Measurements from ENCODE around the gene TYW1. TPM values are rescaled to one million over a fixed set of nuclear protein-coding genes. Genes with fewer than 3 reads are reported as not detected.
"Not testable (repeated sequence)": the region's sequence is repeated elsewhere in the genome, so short reads cannot be mapped to it uniquely, and the experiment has no call there.

Gene TYW1
- total and polyA plus RNA-seq, 2 of the 4 experiments (the other 2 are of a cell fraction), result 10.7 to 23.7 TPM

DNA sequence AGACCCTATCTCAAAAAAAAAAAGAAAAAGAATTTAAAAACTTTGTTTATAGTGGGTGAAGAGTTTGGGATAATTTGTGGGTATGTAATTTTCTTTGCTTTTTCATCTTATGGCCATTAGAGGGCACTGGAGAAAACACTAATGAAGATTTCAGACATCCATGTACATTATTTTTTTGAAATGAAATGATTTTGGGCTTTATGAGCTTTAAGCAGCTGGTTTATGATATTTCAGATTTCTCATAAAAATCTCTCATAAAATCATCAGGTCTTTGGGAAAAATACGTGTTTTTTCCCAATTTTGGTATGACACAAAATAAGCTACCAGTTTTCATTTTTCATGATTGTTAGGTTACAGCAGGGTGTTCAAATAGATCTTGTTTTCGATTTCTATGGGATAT, 44.2 kb downstream of the TYW1 start:
- H2AK9ac ChIP-seq (replicated peaks; ENCODE audit: low read depth, low read length, poor library complexity); H3K4ac ChIP-seq (ENCODE audit: low read depth, low read length); H3K4me3 ChIP-seq (ENCODE audit: insufficient read depth, low read depth, low read length); H3K23ac ChIP-seq (ENCODE audit: low read depth, low read length); H4K91ac ChIP-seq (ENCODE audit: insufficient read depth, low read depth, low read length); H3K27ac ChIP-seq (ENCODE audit: insufficient read depth, low read length); DNase-seq; in situ Hi-C loops (cut with MboI; ENCODE audit: low sequenced_read_pairs); H3K36me3 ChIP-seq (ENCODE audit: control insufficient read depth, insufficient read depth, low read length); H2AFZ ChIP-seq (replicated peaks; ENCODE audit: low read length, poor library complexity); H3K56ac ChIP-seq (ENCODE audit: extremely low read depth, insufficient read depth, low read length); intact Hi-C loops (cut with micrococcal nuclease); H2AK5ac ChIP-seq (ENCODE audit: low read depth, low read length); H3K9me1 ChIP-seq (ENCODE audit: insufficient read depth, low read length); H4K20me1 ChIP-seq (ENCODE audit: insufficient read depth, low read length); POLR2A ChIA-PET (ENCODE audit: unreplicated experiment); H4K8ac ChIP-seq (ENCODE audit: low read depth in 2 of 2, low read length in 2 of 2); H2BK20ac ChIP-seq (ENCODE audit: low read depth, low read length); H4K5ac ChIP-seq (ENCODE audit: low read depth, low read length); H3K9ac ChIP-seq (ENCODE audit: low read depth, low read length); H3K4me2 ChIP-seq (ENCODE audit: low read depth, low read length); H3K14ac ChIP-seq (replicated peaks; ENCODE audit: low read depth, low read length); H2BK15ac ChIP-seq (ENCODE audit: low read depth, low read length); dilution Hi-C loops (cut with HindIII; ENCODE audit: low sequenced_read_pairs, unreplicated experiment); H3K4me1 ChIP-seq (ENCODE audit: control insufficient read depth, insufficient read depth, low read length); H3K18ac ChIP-seq (ENCODE audit: low read depth, low read length); H2BK5ac ChIP-seq (ENCODE audit: low read depth, low read length, poor library complexity, severe bottlenecking); H3K27me3 ChIP-seq (ENCODE audit: control insufficient read depth, insufficient read depth, low read length); H2BK120ac ChIP-seq (ENCODE audit: low read depth, low read length); BruUV-seq (replicated peaks); H3K9me3 ChIP-seq (ENCODE audit: control insufficient read depth, insufficient read depth, low read length): not testable (repeated sequence)
- no CpG with 5 or more reads among the region's 2 CpGs for WGBS, 2 experiments (ENCODE audit: extremely low coverage in 2 of 2, insufficient read length in 1 of 2)
- H3K79me1 ChIP-seq (ENCODE audit: low read depth in 1 of 2, low read length in 2 of 2), result peaks cover 5 to 10% of the 10 kb centered on the region in 2 experiments; a peak in 3 of 4 replicates
- CTCF ChIA-PET, result interaction anchor here (0.6 kb wide), 2 partner anchors 189 to 319 kb away, joined by 4 to 7 read pairs; no protein-coding TSS in a partner anchor
- peak; percentile 30; the same call in 1 of the 2 replicates for ATAC-seq (ENCODE audit: low read depth)
- TF ChIP-seq RAD21 (IDR thresholded peaks at IDR 0.05; ENCODE audit: low read length), result peak; percentile 37; the same call in 1 of the 2 replicates
- TF ChIP-seq, protein P1, sequence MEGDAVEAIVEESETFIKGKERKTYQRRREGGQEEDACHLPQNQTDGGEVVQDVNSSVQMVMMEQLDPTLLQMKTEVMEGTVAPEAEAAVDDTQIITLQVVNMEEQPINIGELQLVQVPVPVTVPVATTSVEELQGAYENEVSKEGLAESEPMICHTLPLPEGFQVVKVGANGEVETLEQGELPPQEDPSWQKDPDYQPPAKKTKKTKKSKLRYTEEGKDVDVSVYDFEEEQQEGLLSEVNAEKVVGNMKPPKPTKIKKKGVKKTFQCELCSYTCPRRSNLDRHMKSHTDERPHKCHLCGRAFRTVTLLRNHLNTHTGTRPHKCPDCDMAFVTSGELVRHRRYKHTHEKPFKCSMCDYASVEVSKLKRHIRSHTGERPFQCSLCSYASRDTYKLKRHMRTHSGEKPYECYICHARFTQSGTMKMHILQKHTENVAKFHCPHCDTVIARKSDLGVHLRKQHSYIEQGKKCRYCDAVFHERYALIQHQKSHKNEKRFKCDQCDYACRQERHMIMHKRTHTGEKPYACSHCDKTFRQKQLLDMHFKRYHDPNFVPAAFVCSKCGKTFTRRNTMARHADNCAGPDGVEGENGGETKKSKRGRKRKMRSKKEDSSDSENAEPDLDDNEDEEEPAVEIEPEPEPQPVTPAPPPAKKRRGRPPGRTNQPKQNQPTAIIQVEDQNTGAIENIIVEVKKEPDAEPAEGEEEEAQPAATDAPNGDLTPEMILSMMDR (conservative IDR thresholded peaks at IDR 0.05; ENCODE audit: low read depth, low read length), result peak; percentile 31

DNA sequence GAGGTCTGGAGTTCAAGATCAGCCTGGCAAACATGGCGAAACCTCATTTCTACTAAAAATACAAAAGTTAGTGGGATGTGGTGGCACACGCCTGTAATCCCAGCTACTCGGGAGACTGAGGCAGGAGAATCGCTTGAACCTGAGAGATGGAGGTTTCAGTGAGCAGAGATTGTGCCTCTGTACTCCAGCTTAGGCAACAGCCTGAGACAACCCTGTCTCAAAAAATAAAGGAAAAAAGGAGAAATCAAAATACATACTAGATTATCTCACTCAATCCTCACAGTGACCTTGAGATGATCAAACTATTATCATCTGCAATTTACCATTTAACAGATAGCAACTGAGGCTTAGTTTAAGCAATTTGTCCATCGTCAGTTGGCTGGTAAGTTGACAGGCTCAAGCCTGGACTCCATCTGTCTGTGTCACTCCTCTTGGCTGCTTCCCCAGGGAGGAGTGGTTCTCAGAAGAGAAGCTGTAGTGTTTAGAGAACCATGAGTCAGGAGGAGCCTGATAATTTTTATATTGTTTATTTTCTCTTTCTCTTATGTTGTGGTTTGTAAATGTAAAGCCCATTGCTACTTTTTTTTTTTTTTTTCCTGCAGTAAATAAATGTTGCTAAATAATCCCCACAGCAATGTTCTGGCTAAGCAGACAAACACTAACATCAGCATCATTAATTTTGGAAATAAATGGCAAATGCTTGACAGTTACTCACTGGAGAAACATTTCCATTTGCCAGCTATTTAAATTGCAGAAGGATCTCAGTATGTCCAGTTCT, 46.3 kb downstream of the TYW1 start:
- H4K5ac ChIP-seq (ENCODE audit: low read depth, low read length); H2BK15ac ChIP-seq (ENCODE audit: low read depth, low read length); H3K36me3 ChIP-seq (ENCODE audit: control insufficient read depth, insufficient read depth, low read length); H3K14ac ChIP-seq (replicated peaks; ENCODE audit: low read depth, low read length); H3K23ac ChIP-seq (ENCODE audit: low read depth, low read length); H3K9ac ChIP-seq (ENCODE audit: low read depth, low read length); POLR2A ChIA-PET (ENCODE audit: unreplicated experiment); H2AFZ ChIP-seq (replicated peaks; ENCODE audit: low read length, poor library complexity); H3K4me3 ChIP-seq (ENCODE audit: insufficient read depth, low read depth, low read length); CTCF ChIA-PET; H4K20me1 ChIP-seq (ENCODE audit: insufficient read depth, low read length); in situ Hi-C loops (cut with MboI; ENCODE audit: low sequenced_read_pairs); H3K18ac ChIP-seq (ENCODE audit: low read depth, low read length); intact Hi-C loops (cut with micrococcal nuclease); H2AK9ac ChIP-seq (replicated peaks; ENCODE audit: low read depth, low read length, poor library complexity); BruUV-seq (replicated peaks); H3K4me1 ChIP-seq (ENCODE audit: control insufficient read depth, insufficient read depth, low read length); H3K27me3 ChIP-seq (ENCODE audit: control insufficient read depth, insufficient read depth, low read length); H3K9me3 ChIP-seq (ENCODE audit: control insufficient read depth, insufficient read depth, low read length); H2BK120ac ChIP-seq (ENCODE audit: low read depth, low read length); H3K56ac ChIP-seq (ENCODE audit: extremely low read depth, insufficient read depth, low read length); dilution Hi-C loops (cut with HindIII; ENCODE audit: low sequenced_read_pairs, unreplicated experiment); H2BK20ac ChIP-seq (ENCODE audit: low read depth, low read length); H3K9me1 ChIP-seq (ENCODE audit: insufficient read depth, low read length); H4K91ac ChIP-seq (ENCODE audit: insufficient read depth, low read depth, low read length): not testable (repeated sequence)
- Histone ChIP-seq H3K4ac (ENCODE audit: low read depth, low read length) (peak overlapping the region; percentile 64; the same call in 1 of the 2 replicates), H3K4me2 (ENCODE audit: low read depth, low read length) (peak overlapping the region; percentile 67; the same call in 1 of the 2 replicates), H3K79me1 (ENCODE audit: low read depth in 1 of 2, low read length in 2 of 2) (peaks cover 8 to 13% of the 10 kb centered on the region in 2 experiments), H2BK5ac (ENCODE audit: low read depth, low read length, poor library complexity, severe bottlenecking) (peak overlapping the region; percentile 71), H3K27ac (ENCODE audit: insufficient read depth, low read length) (0 out of 2 replicates have a peak overlapping the region, but pooled peaks have one; percentile 24), H4K8ac (ENCODE audit: low read depth in 2 of 2, low read length in 2 of 2) (peak overlapping the region in 1 of 2 experiments; percentile 53; a peak in 1 of 4 replicates), H2AK5ac (ENCODE audit: low read depth, low read length) (0 out of 2 replicates have a peak overlapping the region, but pooled peaks have one; percentile 44)
- peak; percentile 78 for DNase-seq
- no CpG with 5 or more reads among the region's 5 CpGs for WGBS, 2 experiments (ENCODE audit: extremely low coverage in 2 of 2, insufficient read length in 1 of 2)
- peak; percentile 92 for ATAC-seq (ENCODE audit: low read depth)
